ENCODE data around the gene C8G.

The C8G gene

DNA sequence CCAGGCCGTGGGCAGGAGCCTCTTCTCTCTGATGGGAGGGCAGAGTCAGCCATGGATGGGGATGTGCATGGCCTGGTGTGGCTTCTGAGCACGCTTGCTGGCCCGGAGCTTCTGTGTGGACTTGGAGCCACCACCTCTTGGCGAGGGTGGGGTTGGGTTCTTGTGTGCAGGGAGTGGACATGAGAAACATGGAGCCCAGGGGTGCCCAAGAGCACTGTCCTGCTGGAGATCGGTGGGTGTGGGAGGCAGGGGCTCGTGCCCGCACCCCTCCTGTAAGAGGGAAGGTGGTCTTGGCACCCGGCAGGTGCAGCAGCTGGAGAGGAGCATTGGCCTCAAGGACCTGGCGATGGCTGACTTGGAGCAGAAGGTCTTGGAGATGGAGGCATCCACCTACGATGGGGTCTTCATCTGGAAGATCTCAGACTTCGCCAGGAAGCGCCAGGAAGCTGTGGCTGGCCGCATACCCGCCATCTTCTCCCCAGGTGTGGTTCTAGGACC lies 24.3 kb upstream of the C8G start:
- no peak for DNase-seq (ENCODE audit: low spot score)

DNA sequence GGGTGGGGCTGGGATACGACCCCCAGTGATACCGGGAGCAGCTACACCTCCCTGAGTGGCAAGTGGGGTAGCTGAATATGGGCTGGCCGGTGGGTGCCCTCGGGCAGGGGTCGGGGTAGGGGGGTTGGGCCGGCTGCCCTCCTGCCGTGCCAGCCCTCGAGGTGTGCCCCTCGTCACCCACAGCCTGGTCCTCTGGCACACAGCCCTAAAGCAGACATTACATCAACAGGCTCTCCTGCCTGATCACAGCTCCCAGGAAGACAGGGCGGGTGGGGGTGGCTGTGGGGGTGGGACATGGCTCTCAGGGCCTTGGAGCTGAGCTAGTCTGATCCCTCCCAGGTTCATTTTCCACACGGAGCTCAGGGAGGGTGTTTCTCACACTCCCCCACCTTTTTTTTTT lies 23.7 kb upstream of the C8G start:
- no peak for DNase-seq (ENCODE audit: low spot score)

DNA sequence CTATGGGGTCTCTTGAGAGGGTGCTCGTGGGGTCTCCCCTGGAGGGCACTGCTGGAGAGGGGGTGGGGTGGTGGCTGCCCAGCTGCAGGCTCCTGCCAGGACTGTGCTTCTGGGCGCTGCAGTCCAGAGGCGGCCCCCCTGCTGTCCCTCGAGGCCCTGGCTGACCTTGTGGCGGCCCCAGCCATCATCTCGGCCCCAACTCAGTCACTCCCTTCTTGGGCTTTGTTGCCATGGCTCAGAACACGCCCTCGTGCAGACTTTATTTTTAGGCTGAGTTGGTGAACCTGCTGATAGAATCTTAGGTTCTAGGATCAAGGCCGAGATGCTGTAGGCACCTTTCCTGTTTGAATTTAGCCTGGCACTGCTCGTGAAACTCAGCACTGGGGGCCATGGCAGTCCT lies 23.3 kb upstream of the C8G start:
- DNase-seq (ENCODE audit: low spot score): no peak

GRCh38 chr9:136922540-136922939 lies 22.5 kb upstream of the C8G start:
- DNase-seq (ENCODE audit: low spot score): no peak

DNA sequence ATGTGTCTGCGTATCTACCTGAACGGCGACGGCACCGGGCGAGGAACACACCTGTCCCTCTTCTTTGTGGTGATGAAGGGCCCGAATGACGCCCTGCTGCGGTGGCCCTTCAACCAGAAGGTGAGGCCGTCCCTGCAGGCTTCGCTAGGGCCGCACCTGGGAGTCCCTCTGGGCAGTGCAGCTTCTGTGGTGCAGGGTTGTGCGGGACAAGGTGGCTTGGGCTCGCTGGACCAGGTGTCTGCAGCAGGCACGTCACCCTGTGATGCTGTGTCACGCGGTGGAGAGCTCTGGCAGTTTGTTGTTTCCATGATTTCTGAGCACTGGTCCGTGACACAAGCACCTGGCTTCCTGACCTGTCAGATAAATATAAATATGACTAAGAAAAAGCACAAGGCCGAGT lies 21.2 kb upstream of the C8G start:
- DNase-seq (ENCODE audit: low spot score): no peak

- no peak for DNase-seq (ENCODE audit: low spot score)
Observed at GRCh38 chr9:136925414-136926153, 19.5 kb upstream of the C8G start.

- DNase-seq (ENCODE audit: low spot score): no peak
Observed at GRCh38 chr9:136926154-136926704, 18.8 kb upstream of the C8G start.

- DNase-seq (ENCODE audit: low spot score): no peak
Observed at GRCh38 chr9:136926749-136927148, 18.3 kb upstream of the C8G start.

DNA sequence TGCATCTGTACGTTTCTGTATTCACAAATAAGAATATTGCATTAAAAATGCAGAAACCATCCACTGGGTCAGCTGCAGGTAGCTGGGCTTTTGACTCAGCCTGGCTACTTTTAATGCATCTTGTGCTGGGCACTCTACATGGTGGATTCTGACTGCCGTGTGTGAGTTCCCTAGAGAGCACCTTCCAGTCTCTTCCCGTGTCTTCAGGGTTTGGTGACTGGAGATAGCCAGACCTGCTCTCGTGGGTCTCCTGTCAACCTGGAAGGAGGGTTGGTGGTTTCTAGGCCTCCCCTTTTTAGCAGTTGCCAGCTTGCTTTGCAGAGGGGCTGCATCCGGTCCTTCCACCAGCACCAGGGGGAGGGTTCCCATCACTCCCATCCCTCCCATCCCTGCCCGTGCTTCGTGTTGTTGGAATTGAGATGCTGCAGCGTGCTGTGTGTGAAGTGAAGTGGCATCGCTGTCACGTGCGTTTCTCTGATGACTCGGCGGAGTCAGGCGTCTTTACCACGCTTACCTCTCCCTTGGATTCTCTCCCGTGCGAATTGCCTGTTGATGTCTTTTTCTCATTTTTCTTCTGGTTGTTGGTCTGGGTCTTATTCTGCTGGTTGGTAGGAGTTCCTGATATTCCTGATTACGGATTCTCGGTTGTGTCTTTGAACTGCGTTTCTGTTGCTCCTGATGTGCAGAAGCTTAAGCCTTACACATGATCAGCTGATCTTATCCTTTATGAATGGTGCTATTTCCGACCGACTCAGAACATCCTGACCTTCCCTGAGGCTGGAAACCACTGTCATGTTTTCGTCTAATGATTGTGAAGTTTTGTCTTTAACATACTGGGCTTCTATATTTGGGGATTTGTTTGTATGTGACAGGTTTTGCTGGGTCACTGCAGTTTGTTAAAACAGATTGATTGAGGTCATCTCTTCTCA lies 17.4 kb upstream of the C8G start:
- no peak for DNase-seq (ENCODE audit: low spot score)

DNA sequence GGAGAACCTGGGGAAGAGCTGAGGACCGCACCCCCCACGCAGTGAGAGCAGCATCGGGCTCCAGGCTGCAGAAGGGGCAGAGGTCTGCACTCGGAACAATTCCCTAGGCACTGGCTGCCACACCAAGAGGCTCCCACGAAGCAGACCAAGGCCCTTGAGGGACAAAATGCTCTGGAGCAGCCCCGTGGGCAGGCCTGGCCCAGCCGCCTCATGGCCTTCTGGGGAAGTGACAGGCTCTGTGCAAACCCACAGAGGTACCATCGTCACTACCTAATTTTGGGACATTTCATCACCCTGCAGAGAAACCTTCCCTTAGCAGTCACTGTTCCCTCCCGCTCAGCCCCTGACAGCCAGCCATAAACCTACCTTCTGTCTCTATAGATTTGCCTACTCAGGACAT lies 16.5 kb upstream of the C8G start:
- no peak for DNase-seq (ENCODE audit: low spot score)

- DNase-seq (ENCODE audit: low spot score): no peak
Observed at GRCh38 chr9:136930014-136930413, 15.0 kb upstream of the C8G start.

DNA sequence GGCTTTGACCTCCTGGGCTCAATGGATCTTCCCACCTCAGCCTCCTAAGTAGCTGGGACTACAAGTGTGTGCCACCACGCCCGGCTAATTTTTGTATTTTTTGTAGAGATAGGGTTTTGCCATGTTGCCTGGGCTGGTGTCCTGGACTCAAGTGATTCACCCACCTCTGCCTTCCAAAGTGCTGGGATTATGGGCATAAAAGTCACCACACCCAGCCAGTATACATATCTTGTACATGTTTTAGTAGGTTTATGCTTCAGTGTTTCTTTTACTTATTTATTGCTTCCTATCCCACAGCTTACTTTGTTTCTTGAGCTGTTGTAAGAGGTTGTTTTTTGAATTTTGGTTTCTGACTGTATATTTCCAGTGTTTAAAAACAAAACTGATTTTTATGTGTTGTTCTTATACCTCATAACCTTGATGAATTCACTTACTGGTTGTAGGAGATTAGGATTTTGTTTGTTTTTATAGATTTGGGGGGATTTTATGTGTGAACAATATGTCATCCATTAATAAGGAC lies 13.4 kb upstream of the C8G start:
- DNase-seq (ENCODE audit: low spot score): no peak

DNA sequence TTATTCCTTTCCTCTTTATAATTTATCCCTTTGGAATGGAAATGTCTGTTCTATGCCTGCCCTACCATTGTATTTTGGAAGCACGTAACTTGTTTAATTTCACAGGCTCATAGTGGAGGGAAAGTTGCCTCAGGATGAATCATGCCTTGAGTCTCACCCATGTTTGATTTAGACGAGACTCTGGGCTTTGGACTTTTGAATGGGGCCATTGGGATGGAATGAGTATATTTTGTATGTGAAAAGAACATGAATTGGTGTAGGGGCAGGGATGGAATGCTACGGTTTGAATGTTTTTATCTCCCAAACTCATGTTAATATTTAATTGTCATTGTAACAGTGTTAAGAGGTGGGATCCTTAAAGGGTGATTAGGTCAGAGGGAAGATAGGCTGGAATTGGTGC lies 10.8 kb upstream of the C8G start:
- DNase-seq (ENCODE audit: low spot score): no peak

GRCh38 chr9:136935651-136936050 lies 9.4 kb upstream of the C8G start:
- DNase-seq (ENCODE audit: low spot score): no peak

DNA sequence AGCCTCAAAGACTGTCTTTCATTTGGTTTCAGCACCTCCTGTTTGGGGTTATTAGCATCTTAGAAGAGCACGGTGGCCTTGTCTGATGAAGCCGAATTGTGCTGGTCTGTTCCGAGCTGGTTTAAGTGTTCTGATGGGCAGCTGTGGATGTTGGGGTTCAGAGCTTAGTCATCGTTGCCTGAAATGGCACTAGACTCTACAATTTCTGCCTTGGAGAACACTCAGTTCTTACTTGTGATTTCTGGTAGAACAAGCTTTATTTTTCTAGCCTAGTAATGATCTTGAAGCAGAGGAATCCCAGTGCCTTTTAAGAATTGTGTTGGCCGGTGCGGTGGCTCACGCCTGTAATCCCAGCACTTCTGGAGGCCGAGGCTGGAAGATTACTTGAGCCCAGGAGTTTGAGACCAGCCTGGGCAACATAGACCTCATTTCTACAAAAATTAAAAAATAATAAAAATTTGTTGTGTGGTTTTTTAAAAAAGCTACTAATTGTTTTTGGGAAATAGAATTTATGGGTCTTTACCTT lies 8.3 kb upstream of the C8G start:
- no peak for DNase-seq (ENCODE audit: low spot score)

- DNase-seq (ENCODE audit: low spot score): no peak
Observed at GRCh38 chr9:136937186-136938001, 7.6 kb upstream of the C8G start.

GRCh38 chr9:136939431-136939995 lies 5.5 kb upstream of the C8G start:
- DNase-seq (ENCODE audit: low spot score): no peak

- no peak for DNase-seq (ENCODE audit: low spot score)
Observed at GRCh38 chr9:136939996-136940525, 5.0 kb upstream of the C8G start.

DNA sequence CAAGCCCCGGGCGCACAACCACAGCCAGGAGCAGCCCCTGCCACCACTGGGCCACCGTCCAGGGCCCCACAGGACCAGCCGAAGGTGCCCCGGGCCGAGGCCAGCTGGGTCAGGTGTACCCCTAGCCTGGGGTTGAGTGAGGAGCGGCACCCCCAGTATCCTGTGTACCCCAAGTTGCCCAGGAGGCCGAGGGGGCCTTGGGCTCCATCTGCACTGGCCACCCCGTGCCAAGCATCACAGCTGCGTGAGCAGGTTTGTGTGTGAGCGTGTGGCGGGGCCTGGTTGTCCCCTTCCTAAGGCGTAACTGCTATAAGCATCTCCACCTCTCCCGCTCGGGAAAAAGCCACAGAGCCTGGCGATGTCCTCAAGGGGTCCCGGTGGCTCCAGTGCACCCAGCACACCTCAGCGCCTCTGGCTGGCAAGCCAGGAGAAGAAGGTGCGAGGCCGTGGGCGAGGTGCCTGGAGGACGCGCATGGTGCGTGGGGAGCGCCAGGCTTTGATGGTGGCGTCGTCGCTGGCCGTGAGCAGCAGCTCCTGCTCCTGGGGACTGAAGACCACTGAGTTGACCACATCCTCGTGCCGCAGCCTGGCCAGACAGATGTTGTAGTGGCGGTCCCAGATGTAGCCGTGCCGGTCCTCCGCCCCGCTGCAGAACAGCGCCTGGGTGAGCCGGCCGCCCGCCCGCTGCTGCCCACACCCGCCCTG lies 4.4 kb upstream of the C8G start:
- DNase-seq (ENCODE audit: low spot score): no peak
